A172 (cell line): ENCODE measurements around the gene ZNF559. TPM values are rescaled to one million over a fixed set of nuclear protein-coding genes. Genes with fewer than 3 reads are reported as not detected.
"Not testable (repeated sequence)": the region's sequence is repeated elsewhere in the genome, so short reads cannot be mapped to it uniquely, and the experiment has no call there.

Experiments used
- DNase-seq: peaks from one replicate; pipeline ENCODE4 v3.0.0-alpha.2; 2015; ENCODE audit warnings: low spot score
- total RNA-seq: library from RNA; depleted of rRNA; stranded (reverse); fragments of >200 nt; shearing (Covaris generic); gene quantifications from 2 replicates; pipeline ENCODE4 v1.2.3, GENCODE V29; 2014; rRNA removed

The ZNF559 gene
- 16.8 and 19.8 TPM in 2 replicates for total RNA-seq

GRCh38 chr19:9323919-9324583 is at the start of gene ZNF559:
TSS of gene ZNF559 (plus strand) at chr19:9324179. CDS start at chr19:9338550, 14,371 bp downstream.
- DNase-seq: peak; percentile 95

- DNase-seq: not testable (repeated sequence)
Observed at GRCh38 chr19:9283485-9283884, 40.5 kb upstream of the ZNF559 start.

- DNase-seq: no peak
Observed at GRCh38 chr19:9289231-9289884, 34.6 kb upstream of the ZNF559 start.

- DNase-seq: peak; percentile 32
Observed at GRCh38 chr19:9295411-9295849, 28.5 kb upstream of the ZNF559 start.

GRCh38 chr19:9296336-9296735 is 27.6 kb upstream of the ZNF559 start:
- DNase-seq: no peak

- peak; percentile 76 for DNase-seq
Observed at GRCh38 chr19:9306443-9306842, 17.5 kb upstream of the ZNF559 start.

- DNase-seq: no peak
Observed at GRCh38 chr19:9308091-9308770, 15.7 kb upstream of the ZNF559 start.

GRCh38 chr19:9309139-9309973 is 14.6 kb upstream of the ZNF559 start, which contains the start of gene ZNF699:
TSS of gene ZNF699 (minus strand) at chr19:9309838. CDS start at chr19:9305119, 4,719 bp downstream.
- peak; percentile 98 for DNase-seq

GRCh38 chr19:9309974-9310446 is 14.0 kb upstream of the ZNF559 start:
- peak; percentile 90 for DNase-seq

GRCh38 chr19:9313756-9314155 is 10.2 kb upstream of the ZNF559 start:
- DNase-seq: no peak

- no peak for DNase-seq
Observed at GRCh38 chr19:9321338-9321737, 2.6 kb upstream of the ZNF559 start.

- DNase-seq: not testable (repeated sequence)
Observed at GRCh38 chr19:9321756-9322155, 2.2 kb upstream of the ZNF559 start.

- not testable (repeated sequence) for DNase-seq
Observed at GRCh38 chr19:9322201-9322600, 1.8 kb upstream of the ZNF559 start.

GRCh38 chr19:9323557-9323918 is 441 bp upstream of the ZNF559 start:
- DNase-seq: peak; percentile 83

- no peak for DNase-seq
Observed at GRCh38 chr19:9324584-9324962, 594 bp downstream of the ZNF559 start.

GRCh38 chr19:9329999-9330398 is 6.0 kb downstream of the ZNF559 start:
- no peak for DNase-seq

GRCh38 chr19:9342610-9343304 is 18.8 kb downstream of the ZNF559 start:
- DNase-seq: peak; percentile 6

- DNase-seq: no peak
Observed at GRCh38 chr19:9345005-9345404, 21.0 kb downstream of the ZNF559 start.

GRCh38 chr19:9348253-9348652 is 24.3 kb downstream of the ZNF559 start:
- no peak for DNase-seq

GRCh38 chr19:9348671-9349070 is 24.7 kb downstream of the ZNF559 start:
- DNase-seq: no peak

GRCh38 chr19:9352505-9352904 is 28.5 kb downstream of the ZNF559 start:
- no peak for DNase-seq
